ENCODE measurements around the gene LRRC45.
"Not testable (repeated sequence)": the region's sequence is repeated elsewhere in the genome, so short reads cannot be mapped to it uniquely, and the experiment has no call there.

Gene LRRC45

GRCh38 chr17:81980707-81981343 is 42.3 kb upstream of the LRRC45 start:
- no peak for TF ChIP-seq CTCF (IDR thresholded peaks at IDR 0.05; ENCODE audit: low read length, missing control alignments)
- DNase-seq (ENCODE audit: low read depth): no peak
- H3K4me3 ChIP-seq (replicated peaks; ENCODE audit: low read depth, low read length): no peak overlapping the region

GRCh38 chr17:81981511-81981910 is 41.6 kb upstream of the LRRC45 start:
- H3K4me3 ChIP-seq (replicated peaks; ENCODE audit: low read depth, low read length); DNase-seq (ENCODE audit: low read depth): not testable (repeated sequence)

DNA sequence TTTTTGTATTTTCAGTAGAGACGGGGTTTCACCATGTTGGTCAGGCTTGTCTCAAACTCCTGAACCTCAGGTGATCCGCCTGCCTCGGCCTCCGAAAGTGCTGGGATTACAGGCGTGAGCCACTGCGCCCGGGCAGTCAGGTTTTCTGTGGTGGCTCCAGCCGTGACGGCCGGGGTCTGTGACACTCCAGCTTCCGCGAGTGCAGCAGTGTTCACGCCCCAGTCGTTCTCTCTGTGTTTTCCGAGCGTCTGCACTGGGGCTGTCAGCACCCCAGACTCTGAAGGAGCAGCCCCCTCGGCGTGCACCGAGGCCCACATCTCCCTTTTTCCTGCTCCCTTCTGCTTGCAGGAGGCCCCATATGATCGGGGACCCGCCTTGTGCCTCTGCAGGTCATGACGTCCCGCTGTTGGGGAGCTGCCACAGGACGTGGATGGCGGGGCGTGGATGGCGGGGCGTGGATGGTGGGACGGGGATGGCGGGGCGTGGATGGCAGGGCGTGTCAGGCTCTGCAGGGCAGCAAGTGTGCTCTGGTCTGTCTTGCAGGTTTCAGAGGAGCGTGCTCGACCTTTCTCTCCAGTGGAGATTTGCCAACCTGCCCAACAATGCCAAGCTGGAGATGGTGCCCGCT is 40.0 kb upstream of the LRRC45 start:
- no peak overlapping the region for H3K4me3 ChIP-seq (replicated peaks; ENCODE audit: low read depth, low read length)
- no peak for TF ChIP-seq CTCF (IDR thresholded peaks at IDR 0.05; ENCODE audit: low read length, missing control alignments)
- DNase-seq (ENCODE audit: low read depth): no peak

- DNase-seq (ENCODE audit: low read depth): no peak
- no peak for TF ChIP-seq CTCF (IDR thresholded peaks at IDR 0.05; ENCODE audit: low read length, missing control alignments)
- no peak overlapping the region for H3K4me3 ChIP-seq (replicated peaks; ENCODE audit: low read depth, low read length)
Observed at GRCh38 chr17:81983639-81984373, 39.3 kb upstream of the LRRC45 start.

- no peak for DNase-seq (ENCODE audit: low read depth)
- no peak overlapping the region for H3K4me3 ChIP-seq (replicated peaks; ENCODE audit: low read depth, low read length)
- no peak for TF ChIP-seq CTCF (IDR thresholded peaks at IDR 0.05; ENCODE audit: low read length, missing control alignments)
Observed at GRCh38 chr17:81984773-81985410, 38.2 kb upstream of the LRRC45 start.

- no peak for TF ChIP-seq CTCF (IDR thresholded peaks at IDR 0.05; ENCODE audit: low read length, missing control alignments)
- no peak for DNase-seq (ENCODE audit: low read depth)
- H3K4me3 ChIP-seq (replicated peaks; ENCODE audit: low read depth, low read length): no peak overlapping the region
Observed at GRCh38 chr17:81986606-81987005, 36.5 kb upstream of the LRRC45 start.

GRCh38 chr17:81987161-81987770 is 35.8 kb upstream of the LRRC45 start:
- no peak overlapping the region for H3K4me3 ChIP-seq (replicated peaks; ENCODE audit: low read depth, low read length)
- no peak for TF ChIP-seq CTCF (IDR thresholded peaks at IDR 0.05; ENCODE audit: low read length, missing control alignments)
- DNase-seq (ENCODE audit: low read depth): no peak
